Activated T-cell treated with anti-CD3 and anti-CD28 coated beads, Interleukin-2, amount 50 U/mL, for 24 hours (primary cell): ENCODE data around the gene FAM3B.
A peak's percentile ranks its signal among the peaks of the same experiment; 100 is the strongest.

Experiments
- DNase-seq: peaks from one replicate; pipeline ENCODE4 v3.0.0-alpha.2; 2020
- H3K27ac Mint-ChIP-seq: 2 replicates; pipeline ENCODE4 v1.8.0; 2020; ENCODE audit warnings: mild to moderate bottlenecking, mixed read lengths
- H3K27me3 Mint-ChIP-seq: 2 replicates; pipeline ENCODE4 v1.8.0; 2020; ENCODE audit warnings: mixed read lengths
- H3K36me3 Mint-ChIP-seq: 2 replicates; pipeline ENCODE4 v1.8.0; 2020; ENCODE audit warnings: low read depth, mixed read lengths
- H3K4me1 Mint-ChIP-seq: 2 replicates; pipeline ENCODE4 v1.8.0; 2020; ENCODE audit warnings: low read depth, mixed read lengths
- H3K4me3 Mint-ChIP-seq: 2 replicates; pipeline ENCODE4 v1.8.0; 2020; ENCODE audit warnings: mild to moderate bottlenecking, moderate library complexity, mixed read lengths
- H3K9me3 Mint-ChIP-seq: 2 replicates; pipeline ENCODE4 v1.8.0; 2020; ENCODE audit warnings: mixed read lengths

The FAM3B gene

DNA sequence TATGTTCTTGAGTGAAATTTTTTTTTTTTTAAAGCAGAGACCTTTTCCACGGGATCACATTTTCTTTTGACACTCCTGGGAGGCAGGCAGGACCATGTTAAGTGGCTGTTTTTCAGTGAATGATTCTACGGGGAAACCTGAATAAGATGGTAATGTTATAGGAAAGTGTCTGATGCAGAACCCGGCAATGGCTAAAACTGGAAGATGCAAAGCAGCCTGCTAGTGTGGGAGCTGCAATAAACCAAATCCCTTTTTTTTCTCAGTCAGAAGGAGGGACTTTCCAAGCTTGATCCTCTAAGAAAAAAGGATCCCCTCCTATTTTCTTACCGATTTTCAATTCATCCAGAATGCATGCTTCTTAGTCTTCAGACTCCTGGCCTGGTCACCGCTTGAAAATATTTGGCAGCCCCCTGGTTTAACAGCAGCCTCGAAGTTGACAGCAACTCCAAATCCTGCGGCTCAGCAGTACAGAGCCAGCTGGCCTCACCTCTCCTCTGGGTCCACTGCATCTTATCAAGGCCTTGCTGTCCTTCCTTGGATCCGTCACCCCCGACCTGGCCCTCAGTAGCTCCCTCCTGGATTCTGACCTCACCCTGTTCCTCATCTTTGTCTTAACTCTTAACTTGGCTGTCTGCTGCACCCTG, 50.8 kb downstream of the FAM3B start:
- no peaks in the 10 kb centered on the region for H3K9me3 Mint-ChIP-seq
- H3K4me1 Mint-ChIP-seq = peaks cover 94% of the 10 kb centered on the region
- no peaks in the 10 kb centered on the region for H3K27me3 Mint-ChIP-seq
- H3K4me3 Mint-ChIP-seq = no peak overlapping the region
- H3K36me3 Mint-ChIP-seq = peaks cover 19% of the 10 kb centered on the region
- H3K27ac Mint-ChIP-seq = peak overlapping the region; percentile 93
- DNase-seq = no peak

GRCh38 chr21:41367945-41368734, 51.5 kb downstream of the FAM3B start:
- Mint-ChIP-seq H3K4me1 (peaks cover 94% of the 10 kb centered on the region), H3K9me3 (no peaks in the 10 kb centered on the region), H3K27ac (peak overlapping the region; percentile 93), H3K36me3 (peaks cover 19% of the 10 kb centered on the region), H3K27me3 (no peaks in the 10 kb centered on the region), H3K4me3 (peak overlapping the region; percentile 81)
- no peak for DNase-seq

DNA sequence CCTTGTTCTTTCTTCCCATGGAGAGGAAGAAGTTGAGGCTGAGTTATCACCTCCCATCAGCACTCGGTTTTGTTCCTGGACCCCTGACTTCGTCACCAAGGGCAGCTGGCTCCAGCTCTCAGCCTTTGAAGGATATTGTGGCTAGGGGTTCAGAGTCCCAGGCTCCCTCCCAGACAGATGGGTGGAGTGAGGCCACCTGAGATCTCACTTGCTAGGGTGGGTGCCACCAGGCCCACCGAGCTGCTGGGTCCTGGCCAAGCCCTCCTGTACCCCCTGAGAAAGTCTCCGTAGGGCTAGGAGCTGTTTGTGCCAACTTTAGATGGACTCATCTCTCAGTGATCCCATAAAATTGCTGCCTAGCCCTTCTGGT, 52.1 kb downstream of the FAM3B start:
- Mint-ChIP-seq H3K9me3 (no peaks in the 10 kb centered on the region), H3K36me3 (peaks cover 19% of the 10 kb centered on the region), H3K27me3 (no peaks in the 10 kb centered on the region)

DNA sequence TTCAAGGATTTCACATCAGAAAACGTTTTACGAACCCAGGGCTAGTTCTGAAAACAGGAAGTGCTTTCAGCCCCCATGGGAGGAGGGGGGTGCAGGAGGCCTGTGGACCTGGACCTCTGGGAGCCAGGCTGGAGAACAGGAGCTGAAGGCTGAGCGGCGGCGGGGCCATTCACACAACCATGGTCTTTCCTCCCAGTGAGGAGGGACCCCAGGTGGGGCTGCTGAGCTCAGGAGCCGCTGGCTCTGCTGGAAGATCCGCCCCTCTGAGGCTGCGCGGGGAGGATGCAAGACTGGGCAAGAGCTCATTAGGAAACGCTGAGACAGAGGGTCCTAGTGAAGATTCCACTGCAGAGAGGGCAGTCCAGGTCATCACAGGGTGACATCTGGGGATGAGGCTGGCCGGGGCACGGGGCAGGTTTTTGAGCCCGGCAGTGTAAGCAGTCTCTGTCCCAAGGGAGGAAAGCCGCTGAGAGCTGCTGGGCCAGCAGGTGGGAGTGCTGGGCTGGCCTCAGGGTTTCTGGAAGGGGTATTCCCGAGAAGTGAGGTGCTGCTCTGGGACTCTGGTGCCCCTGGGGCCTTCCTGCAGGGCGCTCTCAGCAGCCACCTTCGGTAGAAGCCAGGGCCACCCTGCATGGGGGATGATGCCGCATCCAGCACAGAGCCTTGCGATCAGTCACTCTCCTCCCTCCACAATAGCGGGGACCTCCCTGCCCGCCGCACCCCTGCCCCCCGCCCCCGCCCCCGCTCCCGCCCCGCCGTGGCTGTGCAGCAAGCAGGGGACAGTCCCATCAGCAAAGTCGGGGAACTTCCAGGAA, 52.7 kb downstream of the FAM3B start:
- Mint-ChIP-seq H3K36me3 (peaks cover 19% of the 10 kb centered on the region), H3K27me3 (no peaks in the 10 kb centered on the region), H3K4me1 (peaks cover 89% of the 10 kb centered on the region), H3K9me3 (no peaks in the 10 kb centered on the region), H3K4me3 (peak overlapping the region; percentile 81), H3K27ac (peak overlapping the region; percentile 93)
- peak; percentile 66 for DNase-seq

More for the DNA sequence above, 52.1 kb downstream of the FAM3B start:
- H3K4me1 Mint-ChIP-seq = peaks cover 92% of the 10 kb centered on the region
- H3K27ac Mint-ChIP-seq = peak overlapping the region; percentile 93
- peak overlapping the region; percentile 81 for H3K4me3 Mint-ChIP-seq
- peak; percentile 37 for DNase-seq

- peaks cover 89% of the 10 kb centered on the region for H3K4me1 Mint-ChIP-seq
- DNase-seq = no peak
Measured at GRCh38 chr21:41369920-41370839, 53.6 kb downstream of the FAM3B start.

DNA sequence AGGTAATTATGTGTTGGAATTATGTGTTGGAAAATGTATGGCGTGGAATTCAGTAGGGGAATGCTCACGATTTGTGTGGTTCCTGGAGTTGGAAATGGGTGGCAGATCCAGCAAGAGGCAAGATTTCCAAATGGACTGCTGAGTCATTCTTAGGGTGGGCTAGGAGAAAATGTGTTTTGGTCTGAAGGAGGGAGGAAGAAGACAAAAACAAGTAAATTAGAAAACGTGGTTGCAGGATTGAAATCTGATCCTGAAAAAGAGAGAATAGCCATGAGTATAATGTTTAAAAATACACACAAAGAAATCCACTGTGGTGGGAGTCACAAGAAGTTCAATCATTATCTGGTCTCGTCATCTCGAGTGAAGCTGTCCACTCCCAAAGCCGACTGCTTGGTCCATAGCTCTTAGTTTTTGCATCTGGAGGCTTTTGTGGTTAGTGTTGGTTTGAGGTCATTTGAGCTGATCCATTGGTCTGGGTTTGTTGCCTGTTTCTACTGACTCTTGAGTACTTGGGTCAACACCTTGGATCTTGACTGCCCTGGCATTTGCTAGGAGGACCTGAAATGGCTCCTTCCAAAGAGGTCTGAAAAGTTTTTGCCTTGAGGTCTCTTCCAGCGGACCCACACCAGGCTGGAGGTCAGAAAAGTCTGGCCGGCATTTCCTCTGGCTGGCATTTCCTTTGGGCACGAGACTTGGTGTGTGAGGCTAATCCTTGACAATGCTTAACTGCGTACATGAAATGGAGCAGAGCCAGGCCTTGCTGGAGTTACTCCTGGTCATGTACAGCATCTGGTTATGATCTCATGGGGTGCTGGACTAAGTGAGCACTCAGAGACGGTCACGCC, 54.5 kb downstream of the FAM3B start:
- H3K4me1 Mint-ChIP-seq = peaks cover 83% of the 10 kb centered on the region
- DNase-seq = no peak
- H3K9me3 Mint-ChIP-seq = no peaks in the 10 kb centered on the region
- peak overlapping the region; percentile 81 for H3K4me3 Mint-ChIP-seq
- peaks cover 24% of the 10 kb centered on the region for H3K36me3 Mint-ChIP-seq
- no peaks in the 10 kb centered on the region for H3K27me3 Mint-ChIP-seq
- H3K27ac Mint-ChIP-seq = peak overlapping the region; percentile 93

More at GRCh38 chr21:41369920-41370839, 53.6 kb downstream of the FAM3B start:
- H3K9me3 Mint-ChIP-seq = no peaks in the 10 kb centered on the region
- no peaks in the 10 kb centered on the region for H3K27me3 Mint-ChIP-seq
- H3K36me3 Mint-ChIP-seq = peaks cover 26% of the 10 kb centered on the region
- H3K27ac Mint-ChIP-seq = peak overlapping the region; percentile 93
- peak overlapping the region; percentile 81 for H3K4me3 Mint-ChIP-seq

- H3K36me3 Mint-ChIP-seq = peaks cover 25% of the 10 kb centered on the region
- no peak for DNase-seq
- no peaks in the 10 kb centered on the region for H3K27me3 Mint-ChIP-seq
- peaks cover 77% of the 10 kb centered on the region for H3K4me1 Mint-ChIP-seq
- H3K9me3 Mint-ChIP-seq = no peaks in the 10 kb centered on the region
- no peak overlapping the region for H3K27ac Mint-ChIP-seq
- peak overlapping the region; percentile 81 for H3K4me3 Mint-ChIP-seq
Measured at GRCh38 chr21:41371685-41372030, 55.1 kb downstream of the FAM3B start.

GRCh38 chr21:41373253-41373652, 56.7 kb downstream of the FAM3B start:
- no peak overlapping the region for H3K4me3 Mint-ChIP-seq
- no peak overlapping the region for H3K27ac Mint-ChIP-seq
- peaks cover 33% of the 10 kb centered on the region for H3K36me3 Mint-ChIP-seq
- H3K9me3 Mint-ChIP-seq = no peaks in the 10 kb centered on the region
- peaks cover 65% of the 10 kb centered on the region for H3K4me1 Mint-ChIP-seq
- H3K27me3 Mint-ChIP-seq = no peaks in the 10 kb centered on the region
- no peak for DNase-seq

DNA sequence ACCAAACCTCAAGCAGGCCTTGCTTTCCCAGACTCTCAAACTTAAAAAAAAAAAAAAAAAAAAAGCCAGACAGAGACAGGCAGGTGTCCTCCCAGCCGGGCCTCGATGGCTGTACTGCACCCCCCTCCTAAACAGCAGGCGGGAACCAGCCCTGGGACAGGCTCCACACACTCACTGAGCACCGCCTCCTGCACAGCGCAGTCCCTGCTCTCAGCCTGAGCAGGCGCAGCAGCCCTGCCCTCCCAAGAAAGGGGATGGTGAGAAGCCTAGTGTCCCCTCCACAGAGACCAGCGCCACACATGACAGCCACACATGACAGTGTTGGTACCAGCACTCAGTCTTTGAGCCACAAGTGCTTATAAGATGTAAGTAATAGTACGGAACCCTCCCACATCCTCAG, 57.2 kb downstream of the FAM3B start:
- Mint-ChIP-seq H3K36me3 (peaks cover 34% of the 10 kb centered on the region), H3K4me1 (peaks cover 60% of the 10 kb centered on the region), H3K27me3 (no peaks in the 10 kb centered on the region), H3K4me3 (no peak overlapping the region), H3K27ac (no peak overlapping the region), H3K9me3 (no peaks in the 10 kb centered on the region)
- DNase-seq = no peak

- Mint-ChIP-seq H3K27ac (peak overlapping the region; percentile 24), H3K4me3 (no peak overlapping the region), H3K36me3 (peaks cover 35% of the 10 kb centered on the region), H3K9me3 (no peaks in the 10 kb centered on the region), H3K27me3 (no peaks in the 10 kb centered on the region), H3K4me1 (peaks cover 55% of the 10 kb centered on the region)
- DNase-seq = no peak
Measured at GRCh38 chr21:41374177-41374712, 57.6 kb downstream of the FAM3B start.

DNA sequence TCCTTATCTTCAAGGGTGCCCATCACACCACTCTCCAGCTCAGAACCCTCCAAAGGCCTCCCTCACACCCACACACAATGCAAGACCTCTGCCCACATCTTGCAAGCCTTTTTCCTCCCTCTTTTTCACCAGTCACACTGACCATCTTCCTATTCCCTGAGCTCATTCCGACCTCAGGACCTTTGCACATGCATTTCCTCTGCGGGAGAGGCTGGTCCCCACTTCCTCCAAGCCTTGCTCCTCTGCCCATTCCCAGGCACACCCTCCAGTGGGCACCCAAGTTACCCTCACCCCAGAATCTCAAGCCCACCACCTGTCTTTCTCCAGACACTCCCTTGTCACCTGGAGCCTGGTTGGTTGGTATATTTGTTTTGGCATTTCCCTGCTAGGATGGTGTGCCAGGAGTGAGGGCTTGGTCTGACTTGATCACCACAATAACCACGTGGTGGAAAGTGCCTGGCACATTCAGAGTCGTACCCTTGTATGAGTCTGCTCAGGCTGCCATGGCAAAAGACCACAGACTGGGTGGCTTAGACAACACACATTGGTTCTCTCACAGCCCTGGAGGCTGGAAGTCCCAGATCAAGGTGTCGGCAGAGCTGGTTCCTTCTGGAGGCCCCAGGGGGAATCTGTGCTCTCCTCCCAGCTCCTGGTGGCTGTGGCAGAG, 58.4 kb downstream of the FAM3B start:
- Mint-ChIP-seq H3K4me3 (no peak overlapping the region), H3K9me3 (no peaks in the 10 kb centered on the region), H3K27ac (peak overlapping the region; percentile 24), H3K4me1 (peaks cover 51% of the 10 kb centered on the region), H3K36me3 (peaks cover 38% of the 10 kb centered on the region), H3K27me3 (no peaks in the 10 kb centered on the region)
- DNase-seq = no peak

- Mint-ChIP-seq H3K36me3 (peaks cover 45% of the 10 kb centered on the region), H3K9me3 (no peaks in the 10 kb centered on the region), H3K4me3 (no peak overlapping the region), H3K27me3 (no peaks in the 10 kb centered on the region), H3K27ac (no peak overlapping the region), H3K4me1 (peaks cover 42% of the 10 kb centered on the region)
- no peak for DNase-seq
Measured at GRCh38 chr21:41375875-41376274, 59.3 kb downstream of the FAM3B start.

- Mint-ChIP-seq H3K36me3 (peaks cover 59% of the 10 kb centered on the region), H3K27ac (peak overlapping the region; percentile 4)
Measured at GRCh38 chr21:41377715-41378114, 61.1 kb downstream of the FAM3B start.

More at GRCh38 chr21:41377715-41378114, 61.1 kb downstream of the FAM3B start:
- no peak for DNase-seq
- Mint-ChIP-seq H3K4me1 (peaks cover 25% of the 10 kb centered on the region), H3K27me3 (no peaks in the 10 kb centered on the region), H3K9me3 (no peaks in the 10 kb centered on the region), H3K4me3 (no peak overlapping the region)
